Measurements from ENCODE around the gene ARSB.

GRCh38 chr5:78997090-78997489 is 12.0 kb upstream of the ARSB start:
- TF ChIP-seq, protein P1, sequence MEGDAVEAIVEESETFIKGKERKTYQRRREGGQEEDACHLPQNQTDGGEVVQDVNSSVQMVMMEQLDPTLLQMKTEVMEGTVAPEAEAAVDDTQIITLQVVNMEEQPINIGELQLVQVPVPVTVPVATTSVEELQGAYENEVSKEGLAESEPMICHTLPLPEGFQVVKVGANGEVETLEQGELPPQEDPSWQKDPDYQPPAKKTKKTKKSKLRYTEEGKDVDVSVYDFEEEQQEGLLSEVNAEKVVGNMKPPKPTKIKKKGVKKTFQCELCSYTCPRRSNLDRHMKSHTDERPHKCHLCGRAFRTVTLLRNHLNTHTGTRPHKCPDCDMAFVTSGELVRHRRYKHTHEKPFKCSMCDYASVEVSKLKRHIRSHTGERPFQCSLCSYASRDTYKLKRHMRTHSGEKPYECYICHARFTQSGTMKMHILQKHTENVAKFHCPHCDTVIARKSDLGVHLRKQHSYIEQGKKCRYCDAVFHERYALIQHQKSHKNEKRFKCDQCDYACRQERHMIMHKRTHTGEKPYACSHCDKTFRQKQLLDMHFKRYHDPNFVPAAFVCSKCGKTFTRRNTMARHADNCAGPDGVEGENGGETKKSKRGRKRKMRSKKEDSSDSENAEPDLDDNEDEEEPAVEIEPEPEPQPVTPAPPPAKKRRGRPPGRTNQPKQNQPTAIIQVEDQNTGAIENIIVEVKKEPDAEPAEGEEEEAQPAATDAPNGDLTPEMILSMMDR (conservative IDR thresholded peaks at IDR 0.05; ENCODE audit: low read length): no peak
- TF ChIP-seq EZH2phosphoT487 (IDR thresholded peaks at IDR 0.05; ENCODE audit: borderline replicate concordance): no peak
